KOPT-K1 (cell line): ENCODE measurements around the gene PTPRR.

Experiments
- H3K27ac ChIP-seq: fragments of 200-600 bp; sonication (generic); 2 replicates; pipeline ENCODE4 v1.5.1; 2016; ENCODE audit warnings: antibody characterized with exemption, mild to moderate bottlenecking, low read depth, low read length; ENCODE audit not compliant: poor library complexity, severe bottlenecking
- H3K36me3 ChIP-seq: fragments of 200-600 bp; sonication (generic); 2 replicates; pipeline ENCODE4 v1.5.1; 2017; ENCODE audit warnings: antibody characterized with exemption, mild to moderate bottlenecking, low read length, moderate library complexity; ENCODE audit not compliant: insufficient read depth
- H3K9me3 ChIP-seq: fragments of 200-600 bp; sonication (generic); 2 replicates; pipeline ENCODE4 v1.5.1; 2017; ENCODE audit warnings: antibody characterized with exemption, low read length, mild to moderate bottlenecking; ENCODE audit not compliant: insufficient read depth, poor library complexity, severe bottlenecking

The PTPRR gene

GRCh38 chr12:70661466-70662161 is 258.9 kb downstream of the PTPRR start:
- Histone ChIP-seq H3K36me3 (no peaks in the 10 kb centered on the region), H3K9me3 (no peaks in the 10 kb centered on the region), H3K27ac (no peak overlapping the region)

GRCh38 chr12:70660620-70661219 is 259.8 kb downstream of the PTPRR start:
- Histone ChIP-seq H3K9me3 (no peaks in the 10 kb centered on the region), H3K27ac (no peak overlapping the region), H3K36me3 (no peaks in the 10 kb centered on the region)

- Histone ChIP-seq H3K9me3 (no peaks in the 10 kb centered on the region), H3K27ac (no peak overlapping the region), H3K36me3 (no peaks in the 10 kb centered on the region)
Observed at GRCh38 chr12:70660002-70660604, 260.4 kb downstream of the PTPRR start.

- Histone ChIP-seq H3K27ac (no peak overlapping the region), H3K9me3 (no peaks in the 10 kb centered on the region)
Observed at GRCh38 chr12:70659077-70659606, 261.4 kb downstream of the PTPRR start.

GRCh38 chr12:70657616-70658286 is 262.8 kb downstream of the PTPRR start:
- no peaks in the 10 kb centered on the region for H3K9me3 ChIP-seq
- H3K36me3 ChIP-seq = no peaks in the 10 kb centered on the region
- H3K27ac ChIP-seq = no peak overlapping the region

More at GRCh38 chr12:70659077-70659606, 261.4 kb downstream of the PTPRR start:
- H3K36me3 ChIP-seq = no peaks in the 10 kb centered on the region

- no peak overlapping the region for H3K27ac ChIP-seq
- no peaks in the 10 kb centered on the region for H3K36me3 ChIP-seq
- H3K9me3 ChIP-seq = no peaks in the 10 kb centered on the region
Observed at GRCh38 chr12:70652451-70652850, 268.1 kb downstream of the PTPRR start.

- no peaks in the 10 kb centered on the region for H3K36me3 ChIP-seq
- no peak overlapping the region for H3K27ac ChIP-seq
- no peaks in the 10 kb centered on the region for H3K9me3 ChIP-seq
Observed at GRCh38 chr12:70648831-70649230, 271.7 kb downstream of the PTPRR start.

- Histone ChIP-seq H3K36me3 (no peaks in the 10 kb centered on the region), H3K9me3 (no peaks in the 10 kb centered on the region), H3K27ac (no peak overlapping the region)
Observed at GRCh38 chr12:70648191-70648590, 272.3 kb downstream of the PTPRR start.

GRCh38 chr12:70646850-70647249 is 273.7 kb downstream of the PTPRR start:
- H3K36me3 ChIP-seq = no peaks in the 10 kb centered on the region
- no peak overlapping the region for H3K27ac ChIP-seq
- no peaks in the 10 kb centered on the region for H3K9me3 ChIP-seq

- no peaks in the 10 kb centered on the region for H3K36me3 ChIP-seq
- no peak overlapping the region for H3K27ac ChIP-seq
- H3K9me3 ChIP-seq = no peaks in the 10 kb centered on the region
Observed at GRCh38 chr12:70645494-70646317, 274.8 kb downstream of the PTPRR start.

- no peak overlapping the region for H3K27ac ChIP-seq
- H3K9me3 ChIP-seq = no peaks in the 10 kb centered on the region
- H3K36me3 ChIP-seq = no peaks in the 10 kb centered on the region
Observed at GRCh38 chr12:70644861-70645260, 275.7 kb downstream of the PTPRR start.

GRCh38 chr12:70643939-70644338 is 276.6 kb downstream of the PTPRR start:
- no peaks in the 10 kb centered on the region for H3K36me3 ChIP-seq
- no peak overlapping the region for H3K27ac ChIP-seq
- H3K9me3 ChIP-seq = no peaks in the 10 kb centered on the region

- Histone ChIP-seq H3K9me3 (no peaks in the 10 kb centered on the region), H3K36me3 (no peaks in the 10 kb centered on the region), H3K27ac (no peak overlapping the region)
Observed at GRCh38 chr12:70641691-70642090, 278.8 kb downstream of the PTPRR start.

- no peaks in the 10 kb centered on the region for H3K36me3 ChIP-seq
- H3K27ac ChIP-seq = no peak overlapping the region
- no peaks in the 10 kb centered on the region for H3K9me3 ChIP-seq
Observed at GRCh38 chr12:70640901-70641300, 279.6 kb downstream of the PTPRR start.
